HepG2 (cell line): Measurements from ENCODE around the gene CDC42EP3.

Experiments
- ARID4A ChIP-seq: sonication (generic); formaldehyde crosslinking; IDR thresholded peaks from 2 replicates; pipeline ENCODE4 v1.5.0; 2020; ENCODE audit warnings: mild to moderate bottlenecking, missing genetic modification reagents, borderline replicate concordance
- CREM ChIP-seq, 2 experiments: sonication (generic) in 1 of 2; formaldehyde crosslinking in 1 of 2; IDR thresholded peaks; 2 replicates each; pipeline versions ENCODE4 v1.4.0 to v1.6.1; 2016 to 2020; ENCODE audit warnings: antibody characterized with exemption in 1 of 2, mild to moderate bottlenecking in 1 of 2, missing genetic modification reagents in 1 of 2
- CTCF ChIP-seq: sonication (generic); formaldehyde crosslinking; IDR thresholded peaks from 2 replicates; pipeline ENCODE4 v1.5.0; 2020; ENCODE audit warnings: mild to moderate bottlenecking, missing genetic modification reagents, moderate library complexity
- EZH2 ChIP-seq: conservative IDR thresholded peaks from 2 replicates; pipeline ENCODE4 v1.6.1; 2012; ENCODE audit warnings: mild to moderate bottlenecking, low read depth, low read length, moderate library complexity
- MATR3 ChIP-seq: sonication (generic); formaldehyde crosslinking; IDR thresholded peaks from 2 replicates; pipeline ENCODE4 v1.4.0; 2020; ENCODE audit warnings: missing genetic modification reagents
- POLR2AphosphoS5 ChIP-seq: IDR thresholded peaks from 2 replicates; pipeline ENCODE4 v1.6.1; 2012; ENCODE audit warnings: low read depth, low read length
- RBM22 ChIP-seq: fragments of 200-400 bp; formaldehyde crosslinking; optimal IDR thresholded peaks from 2 replicates; pipeline ENCODE3; 2017; ENCODE audit warnings: mild to moderate bottlenecking, low read length, moderate library complexity
- SMC3 ChIP-seq: IDR thresholded peaks from 2 replicates; pipeline ENCODE4 v1.6.1; 2011; ENCODE audit warnings: low read length, improper control_type of control experiment
- SSRP1 ChIP-seq: IDR thresholded peaks from 2 replicates; pipeline ENCODE4 v1.6.1; 2016; ENCODE audit warnings: control low read depth
- TAF1 ChIP-seq: sonication (generic); formaldehyde crosslinking; IDR thresholded peaks from 2 replicates; pipeline ENCODE4 v1.4.0; 2020; ENCODE audit warnings: missing genetic modification reagents
- TCF7L2 ChIP-seq: IDR thresholded peaks from 2 replicates; pipeline ENCODE4 v1.6.1; 2011; ENCODE audit warnings: mild to moderate bottlenecking, low read depth, low read length, moderate library complexity
- ZFP62 ChIP-seq: sonication (generic); formaldehyde crosslinking; IDR thresholded peaks from 2 replicates; pipeline ENCODE4 v1.4.0; 2020; ENCODE audit warnings: missing genetic modification reagents
- TF ChIP-seq, protein P1 (sequence below): IDR thresholded peaks from 2 replicates; pipeline ENCODE4 v1.6.1; 2012; ENCODE audit warnings: inconsistent platforms
- TF ChIP-seq, protein P2 (sequence below), 2 experiments: IDR thresholded peaks; 2 replicates each; pipeline ENCODE4 v1.6.1; 2011 to 2012; ENCODE audit warnings: low read length in 2 of 2, borderline replicate concordance in 1 of 2, low read depth in 1 of 2, mild to moderate bottlenecking in 1 of 2, moderate library complexity in 1 of 2

- TF ChIP-seq TCF7L2 = no peak
- TF ChIP-seq SMC3 = no peak
- TF ChIP-seq ZFP62 (CRISPR knock-in tag) = no peak
- TF ChIP-seq SSRP1 (CRISPR knock-in tag) = no peak
- TF ChIP-seq, protein P1, sequence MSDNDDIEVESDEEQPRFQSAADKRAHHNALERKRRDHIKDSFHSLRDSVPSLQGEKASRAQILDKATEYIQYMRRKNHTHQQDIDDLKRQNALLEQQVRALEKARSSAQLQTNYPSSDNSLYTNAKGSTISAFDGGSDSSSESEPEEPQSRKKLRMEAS = no peak
- TF ChIP-seq CTCF (CRISPR knock-in tag) = no peak
- no peak for TF ChIP-seq EZH2
- no peak for TF ChIP-seq RBM22
- TF ChIP-seq CREM (IDR thresholded peaks at IDR 0.05) = no peak
- no peak for TF ChIP-seq CREM (CRISPR knock-in tag; IDR thresholded peaks at IDR 0.05)
- no peak for TF ChIP-seq ARID4A (CRISPR knock-in tag)
- no peak for TF ChIP-seq POLR2AphosphoS5
- TF ChIP-seq TAF1 = no peak
- TF ChIP-seq, protein P2, sequence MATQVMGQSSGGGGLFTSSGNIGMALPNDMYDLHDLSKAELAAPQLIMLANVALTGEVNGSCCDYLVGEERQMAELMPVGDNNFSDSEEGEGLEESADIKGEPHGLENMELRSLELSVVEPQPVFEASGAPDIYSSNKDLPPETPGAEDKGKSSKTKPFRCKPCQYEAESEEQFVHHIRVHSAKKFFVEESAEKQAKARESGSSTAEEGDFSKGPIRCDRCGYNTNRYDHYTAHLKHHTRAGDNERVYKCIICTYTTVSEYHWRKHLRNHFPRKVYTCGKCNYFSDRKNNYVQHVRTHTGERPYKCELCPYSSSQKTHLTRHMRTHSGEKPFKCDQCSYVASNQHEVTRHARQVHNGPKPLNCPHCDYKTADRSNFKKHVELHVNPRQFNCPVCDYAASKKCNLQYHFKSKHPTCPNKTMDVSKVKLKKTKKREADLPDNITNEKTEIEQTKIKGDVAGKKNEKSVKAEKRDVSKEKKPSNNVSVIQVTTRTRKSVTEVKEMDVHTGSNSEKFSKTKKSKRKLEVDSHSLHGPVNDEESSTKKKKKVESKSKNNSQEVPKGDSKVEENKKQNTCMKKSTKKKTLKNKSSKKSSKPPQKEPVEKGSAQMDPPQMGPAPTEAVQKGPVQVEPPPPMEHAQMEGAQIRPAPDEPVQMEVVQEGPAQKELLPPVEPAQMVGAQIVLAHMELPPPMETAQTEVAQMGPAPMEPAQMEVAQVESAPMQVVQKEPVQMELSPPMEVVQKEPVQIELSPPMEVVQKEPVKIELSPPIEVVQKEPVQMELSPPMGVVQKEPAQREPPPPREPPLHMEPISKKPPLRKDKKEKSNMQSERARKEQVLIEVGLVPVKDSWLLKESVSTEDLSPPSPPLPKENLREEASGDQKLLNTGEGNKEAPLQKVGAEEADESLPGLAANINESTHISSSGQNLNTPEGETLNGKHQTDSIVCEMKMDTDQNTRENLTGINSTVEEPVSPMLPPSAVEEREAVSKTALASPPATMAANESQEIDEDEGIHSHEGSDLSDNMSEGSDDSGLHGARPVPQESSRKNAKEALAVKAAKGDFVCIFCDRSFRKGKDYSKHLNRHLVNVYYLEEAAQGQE (IDR thresholded peaks at IDR 0.05; ENCODE audit: borderline replicate concordance in 1 of 2, low read depth in 1 of 2, low read length in 2 of 2) = no peak
- no peak for TF ChIP-seq MATR3 (CRISPR knock-in tag)
Measured at GRCh38 chr2:37630301-37630700, 41.1 kb downstream of the CDC42EP3 start.
